ENCODE results near the gene KCNJ18.
A peak's percentile ranks its signal among the peaks of the same experiment; 100 is the strongest.
"Not testable (repeated sequence)": the region's sequence is repeated elsewhere in the genome, so short reads cannot be mapped to it uniquely, and the experiment has no call there.

KCNJ18 gene

DNA sequence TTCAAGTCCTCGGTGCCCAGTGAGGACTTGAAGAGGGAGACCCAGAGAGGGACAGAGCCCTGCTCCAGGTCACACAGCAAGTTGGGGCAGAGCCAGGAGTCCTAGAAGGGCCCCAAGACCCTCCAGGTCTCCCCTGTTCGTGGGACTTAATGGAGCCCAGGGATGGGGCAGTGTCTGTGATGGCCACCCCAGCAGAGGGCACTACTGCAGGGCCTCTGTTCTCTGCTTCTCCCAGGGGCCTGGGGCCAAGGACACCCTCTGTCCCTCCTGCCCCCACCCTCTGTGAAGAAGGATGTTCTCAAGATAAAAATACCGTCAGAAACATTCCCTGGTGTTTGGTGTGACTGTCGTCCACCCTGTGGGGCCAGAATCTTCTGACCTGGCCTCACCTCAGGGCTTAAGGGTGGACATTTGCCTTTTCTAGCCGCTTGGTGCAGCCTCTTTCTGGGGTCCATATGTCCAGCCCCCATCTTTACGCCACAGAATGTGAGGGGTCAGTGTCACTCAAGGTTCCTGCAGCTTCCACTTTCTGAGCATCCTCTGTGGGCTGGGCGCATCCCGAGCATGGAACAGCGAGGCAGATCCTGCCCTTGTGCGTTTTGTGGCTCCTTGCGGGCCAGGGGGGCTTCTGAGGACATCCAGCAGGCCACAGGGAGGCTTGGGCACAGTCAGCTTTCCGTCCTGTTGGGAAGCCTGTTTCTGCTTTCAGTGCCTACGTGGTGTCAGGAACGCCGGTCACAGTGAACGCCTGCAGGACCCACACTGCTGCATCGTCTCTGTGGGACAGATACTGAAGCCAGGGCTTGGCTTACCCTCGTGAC is at the start of gene KCNJ18:
Gene KCNJ18, plus strand, starts transcription at position 641 of the 821 bp plus-strand sequence. CDS start 10,264 bp downstream, outside the sequence.
- not testable (repeated sequence) for DNase-seq

DNA sequence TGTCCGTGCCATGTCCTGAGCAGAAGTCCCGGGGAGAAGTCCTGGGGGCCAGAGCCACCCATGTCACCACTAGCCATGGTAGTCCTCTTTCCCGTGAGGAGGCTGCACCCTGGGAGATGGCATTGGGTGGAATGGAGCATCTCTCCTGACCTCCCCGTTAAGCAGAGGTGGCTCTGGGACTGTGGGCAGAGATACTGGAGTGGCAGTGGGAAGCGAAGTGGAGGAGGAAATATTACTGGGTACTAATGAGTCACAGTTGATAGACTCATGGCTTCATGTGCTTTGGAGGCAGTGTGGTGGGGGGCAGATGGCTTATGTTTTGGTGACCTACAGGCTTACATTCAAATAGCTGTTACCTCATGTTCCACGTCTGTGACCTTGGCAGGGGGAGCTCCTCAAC is 44.2 kb upstream of the KCNJ18 start:
- not testable (repeated sequence) for DNase-seq

DNA sequence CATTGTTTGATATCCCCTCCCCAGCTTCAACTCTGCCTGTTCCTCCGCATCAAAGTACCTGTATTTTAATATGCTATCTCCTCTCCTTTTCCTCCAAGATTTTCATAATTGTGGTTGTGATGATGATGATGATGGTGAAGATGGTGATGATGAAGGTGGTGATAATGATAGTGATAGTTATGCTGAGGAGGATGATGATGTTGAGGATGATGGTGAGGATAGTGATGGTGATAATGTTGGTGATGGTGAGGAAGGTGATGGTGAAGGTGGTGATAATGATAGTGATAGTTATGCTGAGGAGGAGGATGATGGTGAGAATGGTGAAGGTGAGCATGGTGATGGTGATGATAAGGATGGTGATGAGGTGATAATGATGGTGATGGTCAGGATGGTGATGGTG is 42.3 kb upstream of the KCNJ18 start:
- not testable (repeated sequence) for DNase-seq

DNA sequence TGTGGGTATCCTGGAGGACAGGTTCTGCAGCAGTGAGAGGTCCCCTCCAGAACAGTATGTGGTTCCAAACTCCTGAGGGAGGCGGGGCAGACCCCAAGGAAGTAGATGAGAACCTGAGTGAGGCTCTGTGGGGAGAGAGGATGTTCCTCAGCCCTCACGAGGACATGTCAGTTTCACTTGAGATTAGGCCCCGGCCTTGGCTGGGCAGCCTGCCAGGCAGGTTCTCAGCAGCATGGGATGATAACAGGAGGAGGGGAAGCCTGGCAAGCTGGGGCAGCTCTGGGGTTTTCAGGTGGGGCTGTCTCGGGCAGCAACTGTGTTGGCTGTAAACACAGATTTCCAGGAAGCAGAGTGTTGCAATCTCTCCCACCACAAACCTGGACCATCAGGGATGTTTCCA is 40.3 kb upstream of the KCNJ18 start:
- DNase-seq: not testable (repeated sequence)

DNA sequence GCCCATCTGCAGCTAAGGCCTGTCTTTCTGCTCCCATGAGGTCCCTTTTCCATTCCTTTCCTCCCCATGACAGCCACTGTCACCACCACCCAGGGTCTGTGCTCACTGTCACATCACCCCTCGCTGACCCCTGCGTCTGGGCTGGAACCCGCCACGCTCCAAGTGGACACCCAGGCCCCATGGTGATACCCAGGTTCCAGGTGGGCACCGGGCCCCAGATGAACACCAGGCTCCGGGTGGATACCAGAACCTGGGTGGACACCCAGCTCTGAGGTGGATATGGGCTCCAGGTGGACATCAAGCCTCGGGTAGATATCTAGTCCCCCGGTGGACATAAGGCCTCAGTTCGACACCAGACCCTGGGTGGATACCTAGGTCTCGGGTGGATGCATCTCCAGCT is 39.1 kb upstream of the KCNJ18 start:
- not testable (repeated sequence) for DNase-seq

DNA sequence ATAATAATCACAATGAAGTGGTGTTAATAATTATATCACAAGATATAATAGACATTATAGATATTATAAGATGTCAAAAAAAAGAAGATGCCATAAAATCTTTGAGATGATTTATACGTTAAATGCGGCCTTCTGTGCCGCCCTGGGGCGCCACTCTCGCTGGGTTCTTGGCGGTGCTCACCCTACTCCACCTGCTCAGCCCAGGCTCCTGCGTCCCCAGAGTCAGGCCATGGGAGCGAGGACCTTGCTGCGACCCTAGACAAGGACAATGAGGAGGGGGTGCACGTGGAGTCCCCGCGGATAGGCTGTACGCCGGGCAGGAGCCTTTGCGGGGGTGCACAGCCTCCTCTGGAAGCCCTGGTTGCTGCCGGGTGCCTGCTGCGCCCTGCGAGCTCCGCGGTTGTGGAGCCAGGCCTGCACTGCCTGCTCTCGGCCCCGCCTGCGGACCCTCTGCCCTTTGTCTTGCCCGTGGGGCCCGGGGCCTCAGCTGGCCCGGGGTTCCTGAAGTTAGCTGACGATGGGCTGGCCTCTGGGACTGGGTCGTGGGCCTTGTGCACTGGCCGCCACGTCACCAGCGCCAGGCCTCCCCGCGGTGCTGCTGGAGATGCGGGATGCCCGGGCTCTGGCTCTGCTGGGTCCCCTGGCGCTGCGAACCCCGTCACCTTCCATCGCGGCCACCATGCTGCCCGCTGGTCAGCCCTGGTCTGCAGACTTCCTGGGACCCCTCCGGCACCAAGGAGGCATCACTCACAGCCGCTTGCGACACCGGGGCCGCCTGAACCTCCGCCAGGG is 35.6 kb upstream of the KCNJ18 start:
- peak; percentile 51 for DNase-seq

DNA sequence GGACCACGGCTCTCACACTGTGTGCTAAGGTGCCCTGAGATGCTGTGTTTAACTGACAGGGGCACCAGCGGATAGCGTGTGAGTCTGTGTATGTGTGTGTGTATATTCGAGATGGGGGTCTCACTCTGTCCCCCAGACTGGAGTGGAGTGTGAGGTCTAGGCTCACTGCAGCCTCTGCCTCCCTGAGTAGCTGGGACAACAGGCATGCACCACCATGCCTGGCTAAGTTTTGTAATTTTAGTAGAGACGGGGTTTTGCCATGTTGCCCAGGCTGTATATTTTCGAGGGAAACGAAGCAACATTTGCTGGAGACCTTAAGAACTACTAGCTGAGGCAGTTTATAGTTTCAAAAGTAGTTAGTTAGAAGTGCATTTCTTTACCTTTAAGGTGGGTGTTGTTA is 32.7 kb upstream of the KCNJ18 start:
- not testable (repeated sequence) for DNase-seq

DNA sequence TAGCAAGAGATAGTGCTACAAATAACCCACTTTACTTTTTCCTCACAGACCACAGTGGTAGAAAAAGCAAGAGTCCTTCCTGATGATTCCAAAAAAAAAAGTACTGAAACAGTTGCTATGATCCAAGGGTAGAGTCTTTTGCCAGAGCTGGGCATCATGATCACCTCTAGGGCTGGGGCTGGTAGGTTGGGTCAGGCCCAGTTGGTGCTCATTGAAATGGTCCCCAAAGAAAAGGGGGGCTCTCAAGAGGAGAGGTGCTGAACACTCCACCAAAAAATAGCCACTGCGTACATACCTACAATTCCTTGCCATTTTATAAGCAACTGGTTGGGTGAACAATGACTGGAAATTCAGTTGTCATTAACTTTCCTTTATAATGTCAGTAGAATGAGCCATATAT is 30.9 kb upstream of the KCNJ18 start:
- DNase-seq: not testable (repeated sequence)

DNA sequence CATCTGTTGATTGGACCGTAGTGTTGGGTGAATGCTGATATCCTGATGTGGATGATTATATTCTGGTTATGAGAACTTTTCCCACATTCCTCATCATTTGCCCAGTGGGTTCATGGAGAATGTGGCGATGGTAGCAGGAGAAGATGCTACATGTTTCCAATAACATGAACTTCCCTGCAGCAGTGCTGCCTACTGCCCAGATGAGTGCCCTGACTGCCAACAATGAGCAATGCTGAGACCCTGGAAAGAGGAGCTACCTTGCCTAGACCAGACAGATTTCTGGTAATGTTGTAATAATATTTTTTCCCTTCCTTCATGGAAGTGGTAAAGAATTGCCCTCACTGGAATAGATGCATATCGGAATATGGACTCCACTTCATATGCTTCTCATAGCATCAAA is 29.2 kb upstream of the KCNJ18 start:
- not testable (repeated sequence) for DNase-seq

DNA sequence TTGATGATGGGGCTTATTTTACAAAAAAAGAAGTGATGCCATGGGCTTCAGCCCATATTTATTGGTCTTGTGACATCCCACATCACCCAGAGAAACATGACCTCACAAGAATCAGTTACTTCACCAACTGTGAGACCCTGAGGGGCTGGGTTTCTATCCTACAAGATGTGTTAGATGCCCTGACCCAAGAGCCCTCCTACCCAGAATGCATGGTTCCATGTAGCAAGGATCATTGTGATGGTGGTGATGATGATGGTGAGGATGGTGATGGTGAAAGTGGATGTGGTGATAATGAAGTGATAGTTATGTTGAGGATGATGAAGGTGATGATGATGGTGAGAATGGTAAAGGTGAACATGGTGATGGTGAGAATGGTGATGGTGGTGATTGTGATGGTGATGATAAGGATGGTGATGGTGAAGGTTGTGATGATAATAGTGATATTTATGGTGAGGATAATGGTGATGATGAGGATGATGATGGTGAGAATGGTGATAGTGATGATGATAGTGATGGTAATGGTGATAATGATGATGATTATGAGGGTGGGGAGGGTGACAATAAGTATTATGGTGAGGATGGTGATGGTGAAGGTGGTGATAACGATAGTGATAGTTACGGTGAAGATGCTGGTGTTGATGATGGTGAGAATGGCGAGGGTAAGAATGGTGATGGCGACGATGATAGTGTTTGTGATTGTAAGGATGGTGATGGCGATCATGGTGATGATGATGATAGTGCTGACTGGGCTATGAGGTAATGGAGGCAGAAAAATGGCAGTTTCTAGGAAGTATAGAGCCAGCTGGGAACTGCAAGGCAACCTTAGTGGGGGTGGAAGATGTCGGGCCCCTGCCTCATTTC is 28.5 kb upstream of the KCNJ18 start:
- not testable (repeated sequence) for DNase-seq

DNA sequence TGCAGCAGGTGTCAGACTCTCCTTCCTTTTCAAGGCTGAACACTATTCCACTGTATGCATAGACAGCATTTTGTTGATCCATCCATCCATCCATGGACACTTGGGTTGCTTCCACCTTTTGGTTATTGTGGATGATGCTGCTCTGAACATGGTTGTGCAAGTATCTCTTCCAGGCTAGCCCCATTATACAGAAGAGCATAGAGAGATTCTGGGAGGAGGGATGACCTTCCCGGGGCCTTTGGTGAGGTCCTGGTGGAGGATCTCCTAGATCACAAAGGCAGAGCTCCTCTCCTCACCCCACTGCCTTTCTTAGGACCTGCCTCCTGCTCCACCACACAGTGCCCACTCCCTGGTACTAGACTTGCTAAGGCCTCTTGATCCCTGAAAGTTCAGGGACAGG is 27.2 kb upstream of the KCNJ18 start:
- DNase-seq: not testable (repeated sequence)

DNA sequence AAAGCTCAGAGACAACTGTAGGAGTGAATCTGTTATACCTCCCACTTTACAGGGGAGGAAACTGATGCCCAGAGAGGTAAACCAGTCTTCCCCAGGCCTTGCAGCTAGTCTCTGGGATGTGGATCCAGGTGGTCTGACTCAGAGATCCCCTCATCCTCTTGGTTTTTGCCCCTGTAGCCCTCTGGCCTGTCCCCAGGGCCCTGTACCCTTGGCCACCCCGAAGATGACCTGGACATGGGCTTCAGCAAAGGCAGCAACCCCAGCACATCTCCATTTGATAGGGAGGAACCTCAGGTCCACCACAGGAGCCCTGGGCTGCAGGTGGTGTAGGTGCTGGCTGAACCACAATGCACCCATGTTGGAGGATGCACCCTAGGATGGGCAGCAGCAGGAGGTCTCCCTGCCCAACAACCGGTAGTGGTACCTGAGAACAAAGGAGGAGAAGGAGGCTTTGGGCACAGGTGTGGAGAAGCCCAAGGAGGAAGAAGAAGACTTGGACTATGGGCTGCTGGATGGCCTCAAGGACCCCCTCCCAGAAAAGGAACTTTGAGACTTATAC is 26.3 kb upstream of the KCNJ18 start:
- not testable (repeated sequence) for DNase-seq

DNA sequence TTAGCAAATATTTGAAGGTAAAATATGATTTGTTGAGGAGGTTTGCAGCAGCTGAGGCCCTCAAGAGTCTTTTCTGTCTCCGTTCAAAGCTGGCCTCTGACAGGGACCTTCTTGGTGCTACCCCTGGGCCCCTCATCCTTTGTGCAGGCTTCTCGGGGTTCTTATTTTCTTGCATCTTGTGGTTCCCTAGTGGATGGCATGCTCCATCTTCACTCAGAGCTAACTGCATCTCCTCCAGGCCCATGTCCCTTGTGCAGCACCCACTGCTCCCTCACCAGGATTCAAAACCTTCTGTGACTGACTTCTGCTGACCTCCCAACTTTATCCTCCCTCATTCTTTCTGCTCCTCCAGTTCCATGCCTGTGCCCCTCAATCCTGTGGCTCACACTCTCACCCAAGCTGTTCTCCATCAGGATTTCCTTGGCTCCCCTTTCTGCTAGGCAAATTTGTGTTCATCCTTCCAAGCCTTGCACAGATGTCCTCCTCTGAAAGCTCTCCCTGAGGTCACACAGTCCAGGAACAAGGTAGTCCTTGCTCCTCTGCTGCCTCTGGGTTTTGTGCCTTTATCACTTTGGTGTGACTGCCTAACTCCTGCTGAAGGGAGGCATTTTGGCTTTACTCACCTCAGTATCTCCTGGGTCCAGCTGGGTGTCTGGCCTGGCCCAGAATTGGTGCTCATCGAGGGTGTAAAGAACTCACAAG is 25.5 kb upstream of the KCNJ18 start:
- not testable (repeated sequence) for DNase-seq

DNA sequence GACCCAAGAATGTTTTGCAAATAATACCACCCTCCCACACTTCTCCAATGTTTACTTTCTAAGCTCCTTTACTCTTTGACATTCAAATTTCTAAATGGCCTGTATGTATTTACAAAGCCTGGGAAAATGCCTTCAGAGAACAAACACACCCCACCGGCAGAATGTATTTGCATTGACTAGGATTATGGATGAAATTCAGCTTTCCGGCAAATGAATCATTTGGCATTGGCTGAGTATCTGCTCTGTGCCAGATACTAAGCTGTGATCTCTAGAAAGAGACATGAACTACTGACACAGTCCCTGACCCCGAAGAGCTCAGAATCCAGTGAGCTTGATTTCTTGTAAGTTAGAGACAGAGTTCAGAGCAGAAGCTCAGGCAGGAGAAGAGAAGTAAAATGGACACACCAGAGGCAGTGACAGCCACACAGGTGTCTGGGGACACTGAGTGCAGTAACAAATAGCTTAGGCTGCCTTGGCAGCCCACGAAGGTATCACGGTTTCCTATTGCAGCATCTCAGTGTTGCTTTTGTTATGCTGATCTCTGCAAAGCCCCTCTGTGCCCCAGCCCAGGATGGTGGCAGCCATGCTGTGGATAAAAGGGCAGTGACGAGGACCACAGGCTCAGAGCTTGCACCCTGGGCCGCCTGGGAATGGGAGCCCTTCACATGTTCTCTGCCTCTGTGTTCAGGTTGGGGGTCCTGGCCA is 24.8 kb upstream of the KCNJ18 start:
- DNase-seq: peak; percentile 51

DNA sequence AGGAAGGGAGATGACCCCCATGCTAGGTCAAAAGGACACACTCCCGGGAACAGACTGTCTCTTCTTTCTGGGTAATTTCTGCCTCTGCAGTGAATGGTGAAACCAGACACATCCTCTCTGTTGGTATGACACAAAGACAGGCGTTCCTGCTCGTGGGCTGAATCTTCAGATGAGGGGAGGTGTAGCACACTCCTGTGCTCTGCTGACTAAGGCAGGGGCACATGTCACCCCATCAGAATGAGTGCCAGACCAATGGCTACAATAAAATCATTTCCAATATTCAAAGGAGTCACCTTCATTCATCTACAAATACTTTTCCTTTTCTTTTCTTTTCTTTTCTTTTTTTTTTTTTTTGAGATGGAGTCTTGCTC is 24.2 kb upstream of the KCNJ18 start:
- DNase-seq: not testable (repeated sequence)

DNA sequence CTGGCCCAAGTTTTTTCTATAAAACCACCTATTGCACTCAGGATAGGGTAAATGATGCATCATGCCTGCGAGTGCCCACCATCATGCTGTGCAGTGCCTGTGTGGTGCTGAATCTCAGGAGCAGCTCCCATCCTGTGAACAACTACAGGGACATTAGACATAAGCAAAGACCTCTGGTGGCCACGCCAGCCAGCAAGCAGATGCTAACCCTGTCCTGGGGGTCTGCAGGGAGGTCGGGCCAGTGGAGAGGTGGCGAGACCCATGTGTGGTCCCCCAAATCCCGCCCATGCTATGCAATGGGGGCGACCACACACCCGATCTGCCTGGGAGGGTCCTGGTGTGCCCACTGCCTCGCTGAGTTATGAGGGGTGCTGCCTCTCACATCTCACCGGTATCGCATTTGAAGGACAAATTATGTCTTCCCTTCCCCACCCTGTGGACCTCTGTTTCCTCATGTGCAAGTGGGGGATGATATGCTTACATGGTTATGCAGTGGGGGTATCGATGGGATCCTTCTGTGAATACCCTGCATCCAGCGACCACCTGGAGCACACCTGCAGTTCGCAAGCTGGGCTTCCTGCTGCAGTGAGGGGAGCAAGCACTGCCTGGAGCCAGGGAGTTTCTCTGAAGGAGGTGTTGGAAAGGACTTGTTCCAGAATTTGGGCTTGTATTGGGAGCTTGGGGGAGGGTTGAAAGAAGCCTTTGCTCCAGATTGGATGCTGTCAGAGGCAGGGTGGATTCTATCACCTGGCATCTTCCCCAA is 23.4 kb upstream of the KCNJ18 start:
- DNase-seq: peak; percentile 48

DNA sequence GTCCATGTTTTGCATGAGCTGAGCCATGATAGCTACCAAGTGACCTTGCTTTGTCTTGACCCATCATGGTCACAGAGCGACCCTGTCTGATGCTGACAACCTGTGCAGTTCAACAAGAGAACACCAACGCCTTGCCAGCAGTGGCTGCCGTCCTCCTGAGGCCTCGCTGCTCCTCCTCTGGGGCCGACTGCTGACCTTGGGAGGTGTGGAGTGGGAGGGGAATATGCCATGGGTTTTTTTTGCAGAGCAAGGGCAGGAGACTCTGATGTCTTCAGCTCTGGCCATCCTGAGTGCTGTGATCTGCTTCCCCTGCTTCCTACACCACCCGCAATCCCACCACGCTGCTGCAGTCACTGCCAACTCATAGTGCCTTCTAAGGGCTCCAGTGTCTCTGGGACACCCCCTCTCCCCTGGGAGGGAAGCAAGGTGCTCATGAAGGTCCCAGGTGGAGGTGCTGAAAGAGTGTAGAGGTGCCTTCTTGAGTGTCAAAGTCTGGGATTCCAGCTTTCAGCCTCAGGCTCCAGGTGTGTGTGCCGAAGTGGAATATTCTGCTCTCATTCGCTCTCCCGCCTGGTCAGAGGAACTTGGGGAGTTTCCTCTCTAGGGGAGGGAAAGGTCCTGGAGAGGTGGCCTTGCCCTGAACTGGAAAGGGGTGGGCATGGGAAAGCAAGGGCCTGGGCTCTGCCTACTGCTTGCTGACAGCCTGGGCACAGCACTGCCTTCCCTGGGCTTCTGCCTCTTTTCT is 22.5 kb upstream of the KCNJ18 start:
- DNase-seq: peak; percentile 44

DNA sequence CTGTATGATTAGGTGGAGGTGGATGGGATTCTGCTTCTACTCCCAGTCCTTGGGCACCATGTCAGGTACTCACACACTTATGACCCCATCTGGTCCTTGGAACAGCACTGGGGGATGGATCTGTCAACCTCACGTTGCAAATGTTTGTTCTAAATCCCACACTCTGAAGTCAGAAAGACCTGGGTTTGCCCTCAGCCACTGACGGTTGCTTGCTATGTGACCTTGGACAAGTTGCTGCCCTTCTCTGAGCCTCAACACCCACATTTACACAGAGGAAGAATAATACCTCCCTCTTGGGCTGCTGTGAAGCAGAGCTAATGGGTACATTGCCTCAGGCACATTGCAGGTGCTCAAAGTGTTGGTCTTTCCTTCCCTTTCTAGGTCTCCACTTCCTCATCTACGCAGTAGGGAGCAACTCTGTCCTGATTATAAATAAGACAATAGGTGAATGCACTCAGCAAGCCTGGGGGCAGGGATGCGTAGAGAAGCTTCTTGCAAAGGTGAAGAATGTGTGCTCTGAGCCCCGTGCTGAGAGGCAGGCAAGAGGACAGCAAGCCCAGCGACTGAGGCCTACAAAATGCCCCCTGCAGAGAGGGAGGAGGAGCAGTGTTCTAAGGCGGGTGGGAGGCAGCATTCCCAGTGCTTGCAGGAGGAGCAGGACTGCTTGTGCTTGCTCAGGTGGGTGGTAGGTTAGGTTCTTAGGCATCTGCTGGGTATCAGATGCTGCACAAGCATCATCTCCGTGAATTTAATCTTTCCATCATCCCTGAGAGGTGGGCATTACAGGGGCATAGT is 21.8 kb upstream of the KCNJ18 start:
- DNase-seq: peak; percentile 40

DNA sequence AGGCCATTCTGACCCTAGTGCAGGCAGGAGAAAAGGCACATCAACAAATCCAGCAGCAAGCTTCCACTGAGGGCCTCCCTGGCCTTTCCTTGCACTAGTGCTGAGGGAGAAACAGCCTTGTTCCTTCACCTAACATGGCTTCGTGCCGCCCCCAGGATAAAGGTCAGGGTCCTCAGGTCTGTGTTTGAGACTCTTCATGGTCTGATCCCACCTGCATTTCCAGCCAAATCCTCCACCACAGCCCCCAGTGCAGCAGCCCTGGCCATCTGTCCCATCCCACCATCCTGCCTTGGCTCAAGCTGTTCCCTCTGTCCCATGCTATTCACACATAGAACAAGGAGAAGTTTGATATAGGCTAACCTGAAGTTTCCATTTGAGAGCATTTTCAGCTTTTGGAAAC is 20.9 kb upstream of the KCNJ18 start:
- DNase-seq: peak; percentile 46
